ENCODE results near the gene NEBL.
"Not testable (repeated sequence)": the region's sequence is repeated elsewhere in the genome, so short reads cannot be mapped to it uniquely, and the experiment has no call there.

NEBL gene

GRCh38 chr10:20897146-20897825 is at the start of gene NEBL:
Gene NEBL, minus strand, starts transcription at chr10:20897311. Its CDS starts 106 bp downstream, at chr10:20897205.
- in situ Hi-C loops (cut with MboI; ENCODE audit: low sequenced_read_pairs): no loop called here

GRCh38 chr10:20945546-20946332 is 48.6 kb upstream of the NEBL start:
- in situ Hi-C loops (cut with MboI; ENCODE audit: low sequenced_read_pairs): no loop called here

- in situ Hi-C loops (cut with MboI; ENCODE audit: low sequenced_read_pairs): no loop called here
Measured at GRCh38 chr10:20944789-20945502, 47.8 kb upstream of the NEBL start.

- in situ Hi-C loops (cut with MboI; ENCODE audit: low sequenced_read_pairs): not testable (repeated sequence)
Measured at GRCh38 chr10:20939414-20939813, 42.3 kb upstream of the NEBL start.

GRCh38 chr10:20936396-20936795 is 39.3 kb upstream of the NEBL start:
- in situ Hi-C loops (cut with MboI; ENCODE audit: low sequenced_read_pairs): no loop called here

- in situ Hi-C loops (cut with MboI; ENCODE audit: low sequenced_read_pairs): no loop called here
Measured at GRCh38 chr10:20935931-20936330, 38.8 kb upstream of the NEBL start.

GRCh38 chr10:20935301-20935700 is 38.2 kb upstream of the NEBL start:
- in situ Hi-C loops (cut with MboI; ENCODE audit: low sequenced_read_pairs): no loop called here

GRCh38 chr10:20933705-20934104 is 36.6 kb upstream of the NEBL start:
- in situ Hi-C loops (cut with MboI; ENCODE audit: low sequenced_read_pairs): no loop called here

GRCh38 chr10:20932606-20933126 is 35.6 kb upstream of the NEBL start:
- in situ Hi-C loops (cut with MboI; ENCODE audit: low sequenced_read_pairs): no loop called here

GRCh38 chr10:20931156-20931795 is 34.2 kb upstream of the NEBL start:
- in situ Hi-C loops (cut with MboI; ENCODE audit: low sequenced_read_pairs): no loop called here

GRCh38 chr10:20927456-20927855 is 30.3 kb upstream of the NEBL start:
- in situ Hi-C loops (cut with MboI; ENCODE audit: low sequenced_read_pairs): no loop called here

GRCh38 chr10:20922451-20922850 is 25.3 kb upstream of the NEBL start:
- in situ Hi-C loops (cut with MboI; ENCODE audit: low sequenced_read_pairs): no loop called here

- in situ Hi-C loops (cut with MboI; ENCODE audit: low sequenced_read_pairs): no loop called here
Measured at GRCh38 chr10:20922033-20922432, 24.9 kb upstream of the NEBL start.

- in situ Hi-C loops (cut with MboI; ENCODE audit: low sequenced_read_pairs): no loop called here
Measured at GRCh38 chr10:20920061-20920460, 22.9 kb upstream of the NEBL start.

GRCh38 chr10:20919481-20919880 is 22.4 kb upstream of the NEBL start:
- in situ Hi-C loops (cut with MboI; ENCODE audit: low sequenced_read_pairs): no loop called here

GRCh38 chr10:20916976-20917375 is 19.9 kb upstream of the NEBL start:
- in situ Hi-C loops (cut with MboI; ENCODE audit: low sequenced_read_pairs): no loop called here

GRCh38 chr10:20912969-20913368 is 15.9 kb upstream of the NEBL start:
- in situ Hi-C loops (cut with MboI; ENCODE audit: low sequenced_read_pairs): no loop called here

- in situ Hi-C loops (cut with MboI; ENCODE audit: low sequenced_read_pairs): no loop called here
Measured at GRCh38 chr10:20911626-20912025, 14.5 kb upstream of the NEBL start.

GRCh38 chr10:20909801-20910200 is 12.7 kb upstream of the NEBL start:
- in situ Hi-C loops (cut with MboI; ENCODE audit: low sequenced_read_pairs): no loop called here

- in situ Hi-C loops (cut with MboI; ENCODE audit: low sequenced_read_pairs): no loop called here
Measured at GRCh38 chr10:20908391-20908790, 11.3 kb upstream of the NEBL start.

Data from hTERT RPE-1 (cell line).